NT2/D1 (cell line): ENCODE measurements around the gene ZPLD1.

ENCODE experiments used
- YY1 ChIP-seq: IDR thresholded peaks from 2 replicates; pipeline ENCODE4 v1.6.1; 2011; ENCODE audit not compliant: insufficient read length, insufficient read depth
- ZNF274 ChIP-seq: IDR thresholded peaks from 2 replicates; pipeline ENCODE4 v1.6.1; 2011; ENCODE audit warnings: mild to moderate bottlenecking, low read depth, low read length

DNA sequence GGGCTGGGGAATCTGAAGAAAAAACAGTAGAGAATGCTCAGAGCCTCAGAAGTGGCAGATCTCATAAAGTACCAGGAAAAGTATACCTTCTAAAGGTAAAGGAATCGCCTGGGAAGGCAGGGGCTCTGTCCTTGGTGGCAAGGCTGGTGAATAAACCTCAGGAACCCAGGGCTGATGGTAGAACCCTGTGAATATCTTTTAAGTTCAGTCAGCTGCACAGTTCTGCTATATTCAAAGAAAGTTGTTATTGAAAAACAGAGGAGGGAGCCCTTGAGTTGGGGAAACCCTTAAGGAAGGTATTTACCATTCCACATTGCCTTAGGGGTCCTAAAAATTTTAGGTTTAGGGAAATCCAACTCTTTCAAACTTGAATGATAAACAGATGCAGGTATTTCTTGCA, 31.2 kb downstream of the ZPLD1 start:
- no peak for TF ChIP-seq YY1
- no peak for TF ChIP-seq ZNF274
